ENCODE results near the gene KRT78. TPM values are rescaled to one million over a fixed set of nuclear protein-coding genes. Genes with fewer than 3 reads are reported as not detected.

KRT78 gene
- total RNA-seq, 2 donors from 2014 or later = not detected

DNA sequence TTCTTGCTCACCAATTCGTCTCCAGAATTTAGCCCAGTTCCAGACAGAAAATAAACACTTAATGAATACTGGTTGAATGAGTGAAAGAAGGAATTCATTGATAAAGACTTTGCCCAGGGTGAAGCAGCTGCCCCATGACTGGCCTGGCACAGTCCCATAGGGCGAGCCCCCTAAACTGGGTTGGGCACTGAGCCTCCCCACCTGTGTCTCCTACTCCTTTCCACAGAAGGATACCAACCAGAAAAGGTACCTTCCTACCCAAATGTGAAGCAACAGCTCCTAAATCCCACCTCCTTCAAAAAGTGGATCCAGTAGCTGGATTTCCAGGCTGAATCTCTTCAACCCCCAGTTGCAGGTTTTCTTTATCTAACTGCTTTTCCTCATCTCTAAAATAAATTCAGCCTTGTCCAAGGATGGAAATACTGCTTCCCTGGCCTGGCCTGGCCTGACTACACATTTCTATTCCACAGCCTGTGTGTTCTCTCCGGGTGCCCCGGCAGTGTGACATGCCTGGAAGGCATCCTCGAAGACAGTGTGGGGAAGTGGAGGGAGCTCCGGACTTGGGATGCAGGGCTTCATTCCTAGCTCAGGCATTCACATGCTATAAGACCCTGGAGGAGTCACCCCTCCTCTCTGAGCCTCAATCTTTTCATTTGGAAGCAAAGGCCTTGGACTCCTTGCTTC lies 60.5 kb downstream of the KRT78 start:
- TF ChIP-seq, protein P1, sequence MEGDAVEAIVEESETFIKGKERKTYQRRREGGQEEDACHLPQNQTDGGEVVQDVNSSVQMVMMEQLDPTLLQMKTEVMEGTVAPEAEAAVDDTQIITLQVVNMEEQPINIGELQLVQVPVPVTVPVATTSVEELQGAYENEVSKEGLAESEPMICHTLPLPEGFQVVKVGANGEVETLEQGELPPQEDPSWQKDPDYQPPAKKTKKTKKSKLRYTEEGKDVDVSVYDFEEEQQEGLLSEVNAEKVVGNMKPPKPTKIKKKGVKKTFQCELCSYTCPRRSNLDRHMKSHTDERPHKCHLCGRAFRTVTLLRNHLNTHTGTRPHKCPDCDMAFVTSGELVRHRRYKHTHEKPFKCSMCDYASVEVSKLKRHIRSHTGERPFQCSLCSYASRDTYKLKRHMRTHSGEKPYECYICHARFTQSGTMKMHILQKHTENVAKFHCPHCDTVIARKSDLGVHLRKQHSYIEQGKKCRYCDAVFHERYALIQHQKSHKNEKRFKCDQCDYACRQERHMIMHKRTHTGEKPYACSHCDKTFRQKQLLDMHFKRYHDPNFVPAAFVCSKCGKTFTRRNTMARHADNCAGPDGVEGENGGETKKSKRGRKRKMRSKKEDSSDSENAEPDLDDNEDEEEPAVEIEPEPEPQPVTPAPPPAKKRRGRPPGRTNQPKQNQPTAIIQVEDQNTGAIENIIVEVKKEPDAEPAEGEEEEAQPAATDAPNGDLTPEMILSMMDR (conservative IDR thresholded peaks at IDR 0.05) = no peak
- H3K9me3 Mint-ChIP-seq = no peaks in the 10 kb centered on the region

More for the DNA sequence above, 60.5 kb downstream of the KRT78 start:
- H3K4me1 ChIP-seq (ENCODE audit: control insufficient read depth, insufficient read depth, low read length) = no peaks in the 10 kb centered on the region
- DNase-seq = no peak
- H3K27ac ChIP-seq (ENCODE audit: low read depth, low read length) = no peak overlapping the region
- Mint-ChIP-seq H3K27ac (no peak overlapping the region), H3K27me3 (ENCODE audit: insufficient read depth) (peaks cover 27% of the 10 kb centered on the region), H3K36me3 (ENCODE audit: low read depth) (no peaks in the 10 kb centered on the region), H3K4me3 (no peak overlapping the region), H3K4me1 (no peaks in the 10 kb centered on the region)
- WGBS, 2 experiments (ENCODE audit: insufficient coverage in 1 of 2, insufficient read length in 1 of 2) = 92 to 100% methylated on average over 2 to 5 of the region's 6 CpGs
- H3K9me3 ChIP-seq (ENCODE audit: control insufficient read depth, low read length) = no peaks in the 10 kb centered on the region
- no peaks in the 10 kb centered on the region for H3K27me3 ChIP-seq (ENCODE audit: control insufficient read depth, insufficient read depth, low read length, poor library complexity, severe bottlenecking)
- no peaks in the 10 kb centered on the region for H3K36me3 ChIP-seq (ENCODE audit: control insufficient read depth, insufficient read depth, low read length)
- H3K9ac ChIP-seq (ENCODE audit: extremely low read depth, low read length, poor library complexity, severe bottlenecking) = no peak overlapping the region
- no peak overlapping the region for H3K4me3 ChIP-seq (ENCODE audit: low read length)

Other genes starting within 250 kb of the KRT78 start
- gene KRT72, start 247.5 kb downstream of the KRT78 start, total RNA-seq = not detected
- not detected for gene KRT73, start 230.4 kb downstream of the KRT78 start, total RNA-seq
- not detected for gene KRT2, start 196.8 kb downstream of the KRT78 start, total RNA-seq
- gene KRT1, start 168.6 kb downstream of the KRT78 start, total RNA-seq = not detected
- not detected for gene KRT77, start 145.5 kb downstream of the KRT78 start, total RNA-seq
- not detected for gene KRT76, start 71.6 kb downstream of the KRT78 start, total RNA-seq
- gene KRT3, start 52.9 kb downstream of the KRT78 start, total RNA-seq = not detected
- not detected for gene KRT4, start 34.9 kb downstream of the KRT78 start, total RNA-seq
- not detected for gene KRT79, start 14.7 kb downstream of the KRT78 start, total RNA-seq
- gene KRT8, start 56.1 kb upstream of the KRT78 start, total RNA-seq = 1,000 to 10,000 TPM; 1,663 to 1,920 TPM
- 1,000 to 10,000 TPM in 1 of 2 donors, 100 to 1,000 TPM in 1; 858 to 1,019 TPM for gene KRT18, start 100.1 kb upstream of the KRT78 start, total RNA-seq
- gene EIF4B, start 157.5 kb upstream of the KRT78 start, total RNA-seq = 100 to 1,000 TPM; 596 to 655 TPM
- gene TNS2, start 201.1 kb upstream of the KRT78 start, total RNA-seq = 10 to 100 TPM; 10.2 to 12.6 TPM
- 10 to 100 TPM; 13.0 to 18.4 TPM for gene SPRYD3, start 230.4 kb upstream of the KRT78 start, total RNA-seq
- 10 to 100 TPM; 21.7 to 48.4 TPM for gene IGFBP6, start 248.7 kb upstream of the KRT78 start, total RNA-seq

Data from endodermal cell (in vitro differentiated cells).